HUES64 (cell line): ENCODE results near the gene SCG2. TPM values are rescaled to one million over a fixed set of nuclear protein-coding genes. Genes with fewer than 3 reads are reported as not detected.

Source experiments
- H3K27ac ChIP-seq: 2 replicates; pipeline ENCODE4 v1.7.0; 2013; ENCODE audit warnings: low read depth, low read length, inconsistent platforms
- H3K27me3 ChIP-seq: 2 replicates; pipeline ENCODE4 v1.6.1; 2013; ENCODE audit warnings: mild to moderate bottlenecking, low read length; ENCODE audit not compliant: insufficient read depth
- H3K36me3 ChIP-seq: 2 replicates; pipeline ENCODE4 v1.6.1; 2013; ENCODE audit warnings: mild to moderate bottlenecking, low read length; ENCODE audit not compliant: insufficient read depth
- H3K4me1 ChIP-seq: 2 replicates; pipeline ENCODE4 v1.6.1; 2013; ENCODE audit warnings: mild to moderate bottlenecking, low read length, moderate library complexity; ENCODE audit not compliant: insufficient read depth
- H3K4me3 ChIP-seq: 2 replicates; pipeline ENCODE4 v1.5.1; 2013; ENCODE audit warnings: mild to moderate bottlenecking, low read length, moderate library complexity
- H3K9ac ChIP-seq: 2 replicates; pipeline ENCODE4 v1.6.1; 2013; ENCODE audit warnings: mild to moderate bottlenecking, low read depth, low read length
- H3K9me3 ChIP-seq: 2 replicates; pipeline ENCODE4 v1.6.1; 2013; ENCODE audit warnings: low read depth, low read length; ENCODE audit not compliant: insufficient read depth
- WGBS: fragments of 150-250, 120-280 bp; methylation state at CpG from one replicate; pipeline ENCODE4 v1.1.7; 2013; ENCODE audit warnings: missing lambda C conversion rate; 5-methylcytosine and 5-hydroxymethylcytosine counted together
- polyA plus RNA-seq, 2 experiments: library from polyadenylated mRNA; stranded (reverse); fragments of 50-300 nt; gene quantifications; one replicate each; pipeline ENCODE4 v1.2.3, GENCODE V29; 2013

The SCG2 gene, protein sequence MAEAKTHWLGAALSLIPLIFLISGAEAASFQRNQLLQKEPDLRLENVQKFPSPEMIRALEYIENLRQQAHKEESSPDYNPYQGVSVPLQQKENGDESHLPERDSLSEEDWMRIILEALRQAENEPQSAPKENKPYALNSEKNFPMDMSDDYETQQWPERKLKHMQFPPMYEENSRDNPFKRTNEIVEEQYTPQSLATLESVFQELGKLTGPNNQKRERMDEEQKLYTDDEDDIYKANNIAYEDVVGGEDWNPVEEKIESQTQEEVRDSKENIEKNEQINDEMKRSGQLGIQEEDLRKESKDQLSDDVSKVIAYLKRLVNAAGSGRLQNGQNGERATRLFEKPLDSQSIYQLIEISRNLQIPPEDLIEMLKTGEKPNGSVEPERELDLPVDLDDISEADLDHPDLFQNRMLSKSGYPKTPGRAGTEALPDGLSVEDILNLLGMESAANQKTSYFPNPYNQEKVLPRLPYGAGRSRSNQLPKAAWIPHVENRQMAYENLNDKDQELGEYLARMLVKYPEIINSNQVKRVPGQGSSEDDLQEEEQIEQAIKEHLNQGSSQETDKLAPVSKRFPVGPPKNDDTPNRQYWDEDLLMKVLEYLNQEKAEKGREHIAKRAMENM
- polyA plus RNA-seq (2013, experiment 1 of 2), result 0.55 TPM
- 0.70 TPM for polyA plus RNA-seq (2013, experiment 2 of 2)

DNA sequence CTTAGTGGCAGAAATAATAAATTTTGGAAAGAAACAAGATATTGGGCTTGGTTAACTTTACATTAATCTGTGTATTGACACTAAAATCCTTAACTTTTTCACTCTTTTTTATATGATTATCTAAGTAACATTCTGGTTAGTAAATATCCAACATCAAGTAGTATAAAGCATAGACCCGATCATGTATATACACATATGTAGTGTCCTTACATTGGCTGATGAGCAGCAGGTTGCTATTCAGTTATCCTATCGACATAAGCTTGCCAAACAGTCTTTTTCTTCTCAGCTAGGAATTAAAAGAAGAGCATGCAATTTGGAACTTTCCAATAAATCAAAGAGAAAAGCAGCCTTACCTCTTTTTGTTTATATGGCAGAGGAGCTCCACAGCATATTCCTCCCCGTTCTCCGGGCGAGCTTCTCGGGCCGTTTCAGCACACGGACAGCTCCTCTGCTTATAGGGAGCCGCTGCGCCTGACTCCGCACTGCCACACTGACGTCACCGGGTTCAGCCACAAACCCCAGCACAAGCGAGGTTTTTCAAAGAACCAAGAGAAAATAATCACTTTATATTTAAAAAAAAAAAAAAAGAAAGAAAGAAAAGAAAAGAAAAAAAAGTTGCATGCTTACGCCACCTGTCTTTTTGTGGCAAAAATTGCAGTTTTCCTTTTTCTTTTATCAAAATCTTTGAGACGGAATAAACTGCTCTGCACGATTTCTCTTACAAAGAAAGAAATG, at the start of gene SCG2:
SCG2 (minus strand) TSS at position 430 of the 735 bp plus-strand sequence. CDS start 3,079 bp downstream, outside the sequence.
- no peak within 1 kb of the TSS for H3K27ac ChIP-seq

DNA sequence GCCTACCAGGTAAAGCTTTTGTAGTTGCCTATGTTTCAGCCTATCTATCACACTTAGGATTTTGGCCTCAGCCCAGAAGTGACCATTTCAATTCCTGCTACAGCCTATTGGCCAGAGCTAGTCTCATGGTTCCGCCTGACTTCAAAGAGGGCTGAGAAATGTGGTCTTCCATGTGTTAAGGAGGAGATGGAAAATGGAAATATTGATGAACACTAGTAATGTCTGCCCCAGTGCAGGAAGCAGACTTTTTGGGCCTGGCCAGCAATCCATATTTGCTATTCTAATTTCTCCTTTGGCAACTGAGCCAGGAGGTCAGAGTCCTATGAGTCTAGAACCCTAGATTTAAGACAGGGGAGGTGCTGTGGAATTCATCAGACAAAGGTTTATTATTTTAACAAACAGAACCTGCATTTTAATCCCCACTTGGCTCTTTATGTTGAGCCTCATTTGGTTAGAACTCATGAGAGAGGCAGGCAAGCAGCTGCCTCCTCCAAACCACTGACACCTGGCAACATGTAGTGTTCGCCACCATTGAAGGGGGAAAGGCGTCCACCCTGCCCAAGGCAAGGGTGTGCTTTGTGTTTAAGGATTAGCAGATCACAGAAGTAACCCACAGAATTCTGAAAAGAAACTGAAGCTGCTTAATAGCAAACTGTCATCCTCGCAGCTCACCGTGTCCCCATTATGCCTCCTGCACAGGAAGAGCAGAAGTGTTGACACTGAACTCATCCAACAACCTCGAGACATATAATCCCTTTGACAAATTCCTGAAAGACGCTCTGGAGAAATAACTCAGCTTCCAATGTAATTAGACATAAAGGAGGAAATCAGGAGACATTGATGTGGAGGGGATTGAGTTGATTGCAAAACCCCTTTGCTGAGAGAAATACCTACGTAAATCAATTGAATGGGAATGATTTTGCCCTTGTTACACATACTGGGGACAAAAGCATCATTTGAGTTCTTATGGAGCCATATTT, 47.7 kb upstream of the SCG2 start:
- Histone ChIP-seq H3K27ac (no peak overlapping the region), H3K4me3 (no peak overlapping the region), H3K27me3 (no peaks in the 10 kb centered on the region), H3K4me1 (0 out of 2 replicates have a peak, but pooled peaks cover 14% of the 10 kb centered on the region), H3K9ac (no peak overlapping the region), H3K36me3 (no peaks in the 10 kb centered on the region), H3K9me3 (no peaks in the 10 kb centered on the region)
- WGBS, result 92% methylated on average over 8 of the region's 8 CpGs

More for the DNA sequence above, at the start of gene SCG2:
- H3K9ac ChIP-seq, result no peak within 1 kb of the TSS
- H3K36me3 ChIP-seq, result no peaks in the 10 kb centered on the region
- H3K4me1 ChIP-seq, result no peaks in the 10 kb centered on the region
- no peaks in the 10 kb centered on the region for H3K9me3 ChIP-seq
- 22% methylated on average over 16 of the region's 17 CpGs for WGBS
- H3K27me3 ChIP-seq, result peaks cover 10% of the 10 kb centered on the region; the same call in 1 of the 2 replicates
- H3K4me3 ChIP-seq, result no peak within 1 kb of the TSS

DNA sequence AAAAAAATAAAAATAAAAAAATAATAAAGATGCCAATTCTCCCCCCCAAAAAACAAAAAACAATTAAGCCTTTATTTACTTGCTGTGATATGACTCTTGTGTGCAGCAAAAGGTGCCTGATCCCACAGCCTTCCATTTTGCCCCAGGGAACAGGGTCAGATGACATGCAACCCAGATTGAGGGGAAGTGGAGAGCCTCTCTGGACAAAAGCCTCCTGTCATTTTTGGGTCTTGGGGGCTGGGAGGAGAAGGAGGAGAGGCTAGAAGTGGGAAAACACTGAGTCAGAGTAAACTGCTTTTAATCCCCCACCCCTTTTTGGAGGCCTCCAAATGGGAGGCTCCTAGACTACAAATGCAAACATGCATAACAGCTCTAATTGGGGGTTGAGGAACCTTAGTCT, 46.6 kb upstream of the SCG2 start:
- H3K9me3 ChIP-seq, result no peaks in the 10 kb centered on the region
- peaks cover 18% of the 10 kb centered on the region; the same call in 1 of the 2 replicates for H3K4me1 ChIP-seq
- H3K27ac ChIP-seq, result no peak overlapping the region
- H3K36me3 ChIP-seq, result no peaks in the 10 kb centered on the region
- H3K27me3 ChIP-seq, result no peaks in the 10 kb centered on the region
- no peak overlapping the region for H3K4me3 ChIP-seq
- H3K9ac ChIP-seq, result no peak overlapping the region

DNA sequence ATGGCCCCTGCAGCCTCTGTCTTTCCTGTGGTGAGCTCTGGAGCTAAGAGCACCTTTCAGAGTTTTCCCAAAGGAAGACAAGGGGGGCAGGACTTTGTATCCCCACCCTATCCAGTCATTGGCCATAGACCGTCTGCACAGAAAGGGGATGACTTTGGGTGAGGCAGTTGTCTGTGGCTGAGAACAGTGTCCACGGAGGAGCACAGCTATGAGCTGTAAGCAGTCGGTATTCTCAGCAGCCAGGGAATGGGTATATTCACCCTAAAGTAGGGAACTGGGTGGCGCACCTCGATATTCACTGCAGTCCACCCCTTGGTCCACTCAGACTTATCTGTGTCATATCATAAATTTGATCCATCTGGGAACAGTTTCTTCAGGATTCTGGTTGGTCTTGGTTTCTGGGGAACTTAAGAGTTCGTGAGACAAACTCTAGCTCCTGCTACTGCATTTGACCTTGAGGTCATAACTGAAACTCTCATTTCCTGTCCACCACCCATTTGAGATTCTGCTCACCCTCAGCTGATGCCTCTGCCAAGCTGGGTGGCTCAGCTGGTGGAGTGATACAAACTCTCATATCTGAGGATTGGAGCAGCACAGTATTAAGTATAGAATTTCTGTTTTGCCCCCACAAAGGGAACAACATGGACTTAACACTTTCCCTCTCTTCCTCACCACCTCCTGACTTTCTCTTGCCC, 45.2 kb upstream of the SCG2 start:
- WGBS, result 95% methylated on average over 6 of the region's 6 CpGs
- H3K27me3 ChIP-seq, result no peaks in the 10 kb centered on the region
- no peak overlapping the region for H3K4me3 ChIP-seq
- H3K9me3 ChIP-seq, result no peaks in the 10 kb centered on the region
- peaks cover 31% of the 10 kb centered on the region for H3K4me1 ChIP-seq
- H3K27ac ChIP-seq, result no peak overlapping the region
- no peak overlapping the region for H3K9ac ChIP-seq
- H3K36me3 ChIP-seq, result no peaks in the 10 kb centered on the region

DNA sequence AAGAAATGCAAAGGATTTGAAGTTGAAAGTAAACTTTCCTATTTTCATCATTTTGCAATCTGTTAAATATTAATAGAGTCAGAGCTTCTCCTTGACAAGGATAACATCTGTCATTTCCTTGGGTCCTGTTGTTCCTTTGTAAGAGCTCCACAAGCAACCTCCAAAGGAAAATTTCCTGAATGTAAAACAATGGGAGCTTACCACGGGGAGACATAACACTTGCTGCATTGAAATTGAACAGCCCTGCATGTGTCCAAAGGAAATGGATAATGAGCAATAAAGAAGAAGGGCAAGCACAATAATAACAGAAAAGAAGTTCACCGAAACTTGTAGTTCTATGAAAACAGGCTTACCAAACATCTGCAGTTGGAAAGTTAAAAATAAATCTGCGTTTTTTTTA, 42.0 kb upstream of the SCG2 start:
- WGBS, result 23% methylated on average over 2 of the region's 3 CpGs
- H3K9ac ChIP-seq, result no peak overlapping the region
- no peak overlapping the region for H3K4me3 ChIP-seq
- H3K9me3 ChIP-seq, result no peaks in the 10 kb centered on the region
- no peaks in the 10 kb centered on the region for H3K27me3 ChIP-seq
- H3K4me1 ChIP-seq, result peaks cover 33% of the 10 kb centered on the region
- no peaks in the 10 kb centered on the region for H3K36me3 ChIP-seq
- H3K27ac ChIP-seq, result peak overlapping the region; percentile 13; the same call in 1 of the 2 replicates

DNA sequence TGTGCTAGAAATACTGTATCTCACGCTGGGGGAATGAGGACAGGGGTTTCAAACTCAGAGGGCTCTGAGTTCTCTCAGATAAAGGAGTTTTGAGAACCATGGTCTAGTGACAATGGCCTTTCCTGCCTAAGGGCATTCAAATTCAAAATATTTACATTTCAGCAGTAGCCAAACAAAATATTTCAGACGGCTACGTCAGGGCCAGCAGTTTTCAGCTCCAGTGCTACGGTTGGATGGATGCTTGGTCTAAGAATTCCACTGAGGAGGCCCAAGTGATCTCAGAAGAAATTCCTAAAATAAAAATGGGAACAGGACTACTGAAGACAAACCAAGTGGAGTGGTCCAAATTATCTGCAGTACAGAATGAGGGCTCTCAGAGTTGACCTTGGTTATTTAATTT, 41.1 kb upstream of the SCG2 start:
- H3K9ac ChIP-seq, result no peak overlapping the region
- peaks cover 33% of the 10 kb centered on the region for H3K4me1 ChIP-seq
- no peaks in the 10 kb centered on the region for H3K36me3 ChIP-seq
- 65% methylated on average over 3 of the region's 4 CpGs for WGBS
- H3K4me3 ChIP-seq, result no peak overlapping the region
- H3K27me3 ChIP-seq, result no peaks in the 10 kb centered on the region
- no peaks in the 10 kb centered on the region for H3K9me3 ChIP-seq
- H3K27ac ChIP-seq, result peak overlapping the region; percentile 62; the same call in 1 of the 2 replicates

DNA sequence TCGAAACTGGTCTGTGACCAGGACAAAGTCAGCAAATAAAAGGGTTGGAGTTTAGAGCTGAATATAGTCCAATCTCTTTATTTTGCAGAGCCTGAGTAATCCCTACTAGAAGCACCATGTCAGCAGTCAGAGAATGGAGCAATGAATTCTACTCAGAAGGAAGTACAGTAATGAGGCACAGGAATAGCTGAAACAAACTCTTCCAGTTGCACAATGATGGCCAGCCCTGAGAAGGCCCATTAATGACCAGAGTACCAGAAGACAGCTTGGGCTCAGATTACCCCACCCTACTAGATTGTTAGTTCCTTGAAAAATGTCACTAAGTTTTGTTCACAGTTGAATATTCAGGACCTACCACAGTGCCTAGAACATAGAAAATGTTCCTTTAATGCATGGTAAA, 40.3 kb upstream of the SCG2 start:
- Histone ChIP-seq H3K27ac (no peak overlapping the region), H3K9ac (no peak overlapping the region), H3K4me3 (no peak overlapping the region), H3K27me3 (no peaks in the 10 kb centered on the region), H3K4me1 (peaks cover 33% of the 10 kb centered on the region), H3K36me3 (no peaks in the 10 kb centered on the region), H3K9me3 (no peaks in the 10 kb centered on the region)
- WGBS, result 100% methylated on average over 1 of the region's 1 CpG

DNA sequence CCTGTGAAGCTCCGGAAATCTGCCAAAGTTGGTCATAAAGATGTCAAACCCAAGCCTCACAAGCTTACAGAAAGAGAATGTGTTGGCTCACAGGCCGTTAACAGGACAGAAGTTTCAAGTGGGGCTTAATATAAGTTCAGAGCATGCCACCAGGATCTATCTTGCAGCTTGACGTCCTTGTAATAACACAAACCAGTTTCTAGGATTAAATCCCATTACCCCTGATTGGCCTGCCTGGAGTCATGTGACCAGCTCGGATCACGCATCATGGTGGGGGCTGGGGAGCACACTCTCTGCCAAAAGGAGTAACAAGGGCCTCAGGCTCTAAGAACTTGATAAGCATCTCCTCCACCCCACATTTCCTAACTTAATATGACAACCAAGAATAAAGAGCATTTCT, 38.9 kb upstream of the SCG2 start:
- no peak overlapping the region for H3K27ac ChIP-seq
- H3K9me3 ChIP-seq, result no peaks in the 10 kb centered on the region
- H3K36me3 ChIP-seq, result no peaks in the 10 kb centered on the region
- H3K4me1 ChIP-seq, result peaks cover 23% of the 10 kb centered on the region
- no peak overlapping the region for H3K9ac ChIP-seq
- no peak overlapping the region for H3K4me3 ChIP-seq
- WGBS, result 88% methylated on average over 5 of the region's 5 CpGs
- H3K27me3 ChIP-seq, result no peaks in the 10 kb centered on the region

DNA sequence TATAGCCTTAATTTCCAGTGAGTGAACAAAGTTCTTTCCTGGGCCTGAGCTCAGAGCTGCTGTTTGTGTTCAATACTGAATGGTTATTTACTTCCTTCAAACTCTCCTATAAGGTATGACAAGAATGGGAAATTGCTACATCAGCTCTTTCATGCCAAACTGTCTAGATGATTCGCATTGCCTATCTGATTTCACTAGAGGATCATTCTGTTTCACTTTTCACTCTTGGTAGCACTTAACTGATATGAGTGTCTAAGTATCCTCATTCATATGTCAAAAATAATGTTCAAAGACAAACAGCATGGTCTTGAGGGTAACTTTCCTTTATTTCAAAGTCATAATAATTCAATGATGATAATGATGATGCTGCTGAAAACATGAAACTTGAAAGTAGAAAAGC, 32.9 kb upstream of the SCG2 start:
- Histone ChIP-seq H3K27ac (no peak overlapping the region), H3K9ac (no peak overlapping the region), H3K36me3 (no peaks in the 10 kb centered on the region), H3K4me1 (no peaks in the 10 kb centered on the region), H3K4me3 (no peak overlapping the region), H3K27me3 (no peaks in the 10 kb centered on the region), H3K9me3 (no peaks in the 10 kb centered on the region)
- 100% methylated on average over 1 of the region's 1 CpG for WGBS

DNA sequence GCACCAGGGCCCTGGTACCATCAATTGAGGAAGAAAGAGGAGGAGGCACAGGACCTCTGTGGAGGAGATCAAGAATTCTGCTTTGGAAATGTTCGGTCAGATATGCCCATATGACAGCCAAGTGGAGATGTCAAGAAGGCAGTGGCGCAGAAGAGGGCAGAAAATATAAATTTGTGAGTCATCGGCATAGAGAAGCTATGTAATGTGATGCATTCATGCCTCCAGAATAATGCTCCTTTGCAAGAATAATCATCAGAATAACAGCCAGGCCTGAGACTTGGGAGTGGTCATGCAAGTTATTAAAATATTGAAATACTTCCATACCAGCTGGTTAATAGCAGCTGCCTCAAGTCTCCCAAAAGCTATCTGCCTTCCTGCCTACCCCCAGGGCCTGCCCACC, 32.1 kb upstream of the SCG2 start:
- 97% methylated on average over 3 of the region's 3 CpGs for WGBS

More for the DNA sequence above, 32.1 kb upstream of the SCG2 start:
- H3K27me3 ChIP-seq, result peaks cover 5% of the 10 kb centered on the region
- H3K9me3 ChIP-seq, result no peaks in the 10 kb centered on the region
- H3K27ac ChIP-seq, result no peak overlapping the region
- no peaks in the 10 kb centered on the region for H3K36me3 ChIP-seq
- no peak overlapping the region for H3K9ac ChIP-seq
- H3K4me1 ChIP-seq, result no peaks in the 10 kb centered on the region
- H3K4me3 ChIP-seq, result no peak overlapping the region
